Stomach (tissue), 9 donors: ENCODE data around the gene ZBTB1. TPM values are rescaled to one million over a fixed set of nuclear protein-coding genes. Genes with fewer than 3 reads are reported as not detected.
"Not testable (repeated sequence)": the region's sequence is repeated elsewhere in the genome, so short reads cannot be mapped to it uniquely, and the experiment has no call there.

Source experiments
- DNase-seq, 2 donors: peaks; one replicate each; pipeline versions ENCODE4 v3.0.0 to v3.0.0-alpha.2; 2013 to 2019
- H3K27ac ChIP-seq, 5 donors: fragments of 200-600 bp in 4 of 5; sonication (generic) in 4 of 5; one replicate each; pipeline ENCODE4 v1.5.1; 2013 to 2019; ENCODE audit warnings: mild to moderate bottlenecking in 1 of 5, moderate library complexity in 1 of 5
- H3K27me3 ChIP-seq, 3 donors: fragments of 200-600 bp; sonication (generic); one replicate each; pipeline ENCODE4 v1.5.1; 2017 to 2019; ENCODE audit warnings: mixed run types in 1 of 3
- H3K36me3 ChIP-seq, 4 donors: fragments of 200-600 bp; sonication (generic); 1 replicate in 3 of 4; 2 replicates in 1 of 4; pipeline ENCODE4 v1.5.1; 2016 to 2019
- H3K4me1 ChIP-seq, 4 donors: fragments of 200-600 bp; sonication (generic); one replicate each; pipeline ENCODE4 v1.5.1; 2016 to 2019
- H3K4me3 ChIP-seq, 4 donors: fragments of 200-600 bp; sonication (generic) in 3 of 4; one replicate each; pipeline ENCODE4 v1.5.1; 2016 to 2019; ENCODE audit warnings: mild to moderate bottlenecking in 1 of 4
- H3K9me3 ChIP-seq, 4 donors: fragments of 200-600 bp; sonication (generic); one replicate each; pipeline ENCODE4 v1.5.1; 2016 to 2019
- EP300 ChIP-seq: sonication (generic); formaldehyde crosslinking; IDR thresholded peaks from one replicate; pipeline ENCODE4 v1.6.1; 2017; ENCODE audit warnings: antibody characterized with exemption
- POLR2A ChIP-seq, 4 donors: fragments of 450-650 bp; IDR thresholded peaks; one replicate each; pipeline ENCODE4 v1.6.1; 2016; ENCODE audit warnings: antibody characterized with exemption in 4 of 4, control low read depth in 2 of 4, mild to moderate bottlenecking in 1 of 4, moderate library complexity in 1 of 4
- POLR2AphosphoS5 ChIP-seq, 3 donors: sonication (generic); formaldehyde crosslinking; IDR thresholded peaks; one replicate each; pipeline ENCODE4 v1.6.1; 2016; ENCODE audit warnings: antibody characterized with exemption in 3 of 3
- WGBS, 5 donors: extraction: QIAGEN DNeasy Blood & Tissue Kit in 3 of 5; methylation state at CpG; one replicate each; pipeline versions ENCODE4 v1.1.5 to v1.1.7; 2013 to 2018; 5-methylcytosine and 5-hydroxymethylcytosine counted together
- intact Hi-C: fragments of 100-400 bp; cut with DNase I; formaldehyde crosslinking; loops from one replicate; pipeline ENCODE4 v1.15.1; 2023; ENCODE audit warnings: low total_unique reads
- polyA plus RNA-seq, 3 donors: library from polyadenylated mRNA; stranded (reverse); fragments of 200-250 nt; gene quantifications; one replicate each; pipeline ENCODE4 v1.2.3, GENCODE V29; 2013
- total RNA-seq, 5 donors: library from RNA; depleted of rRNA; stranded (reverse); fragments of >200 nt; gene quantifications; one replicate each; pipeline versions ENCODE4 v1.1.0 to v1.2.3, GENCODE V29; 2014 to 2016
- TF ChIP-seq, protein P1 (sequence below), 7 experiments: fragments of 450-650 bp in 4 of 7; fragments of 200-600 bp in 3 of 7; sonication (generic) in 3 of 7; IDR thresholded peaks; one replicate each; pipeline ENCODE4 v1.5.1; 2016 to 2019; ENCODE audit warnings: antibody characterized with exemption in 7 of 7, control low read depth in 2 of 7, mild to moderate bottlenecking in 1 of 7
- donor health status: healthy with polysubstance abuse.
- donor health status: Bipolar disorder and iron deficiency.
- donor health status: healthy.

ZBTB1 gene
- total and polyA plus RNA-seq, 8 donors: 9.8 to 137 (median 37.4) TPM

DNA sequence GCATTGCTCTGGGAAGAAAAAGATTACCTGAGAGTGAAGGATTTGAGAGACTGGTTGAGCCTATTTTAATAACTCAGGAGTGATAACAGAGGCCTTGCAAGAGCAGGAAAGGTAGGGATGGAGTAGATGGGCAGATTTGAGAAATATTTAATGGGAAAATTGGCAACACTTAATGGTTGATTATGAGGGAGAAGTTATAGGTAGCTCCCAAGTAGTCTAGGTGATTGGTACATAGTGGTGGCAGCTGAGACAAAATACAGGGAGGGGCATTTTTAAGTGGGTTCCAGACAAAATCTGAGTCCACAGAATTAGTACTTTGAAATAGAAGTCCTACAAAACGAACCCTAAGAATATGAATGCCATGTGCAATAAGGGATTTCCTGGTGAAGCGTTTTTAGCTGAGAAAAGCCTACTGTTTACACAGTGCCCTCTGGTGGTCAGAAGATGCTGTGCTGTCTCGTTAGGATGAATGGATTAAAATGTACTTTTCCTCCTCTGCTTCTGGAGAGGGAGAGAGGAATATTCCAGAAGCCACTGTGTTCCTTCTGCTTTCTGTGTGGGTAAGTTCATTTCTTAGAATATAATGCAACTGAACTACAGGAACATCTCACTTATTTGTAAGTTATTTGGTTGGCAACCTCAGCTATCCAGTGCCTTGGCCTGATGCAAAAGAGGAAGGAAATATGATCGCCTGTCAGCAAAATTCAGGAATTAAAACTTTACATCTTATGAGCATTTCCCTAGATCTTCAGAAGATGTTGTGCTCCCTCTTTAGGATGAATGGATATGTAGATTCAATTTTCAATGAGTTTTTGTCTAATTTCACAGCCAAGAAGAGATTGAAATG lies 6.5 kb downstream of the ZBTB1 start:
- peak; percentile 76 to 91 for DNase-seq
- WGBS, 5 donors: 18 to 22% (median 20%) methylated on average over 4 of the region's 4 CpGs
- Histone ChIP-seq H3K4me1 (peaks cover 40 to 99% (median 73%) of the 10 kb centered on the region in 4 donors), H3K27me3 (no peaks in the 10 kb centered on the region), H3K36me3 (no peaks in the 10 kb centered on the region), H3K9me3 (no peaks in the 10 kb centered on the region), H3K27ac (peak overlapping the region in 4 of 5 donors; percentile 23 to 63 (median 35)), H3K4me3 (no peak overlapping the region)
- intact Hi-C loops: no loop called here
- no peak for TF ChIP-seq EP300
- TF ChIP-seq POLR2A (IDR thresholded peaks at IDR 0.05): no peak
- TF ChIP-seq POLR2AphosphoS5 (IDR thresholded peaks at IDR 0.05): peak in 2 of 3 donors; percentile 56 to 76
- TF ChIP-seq, protein P1, sequence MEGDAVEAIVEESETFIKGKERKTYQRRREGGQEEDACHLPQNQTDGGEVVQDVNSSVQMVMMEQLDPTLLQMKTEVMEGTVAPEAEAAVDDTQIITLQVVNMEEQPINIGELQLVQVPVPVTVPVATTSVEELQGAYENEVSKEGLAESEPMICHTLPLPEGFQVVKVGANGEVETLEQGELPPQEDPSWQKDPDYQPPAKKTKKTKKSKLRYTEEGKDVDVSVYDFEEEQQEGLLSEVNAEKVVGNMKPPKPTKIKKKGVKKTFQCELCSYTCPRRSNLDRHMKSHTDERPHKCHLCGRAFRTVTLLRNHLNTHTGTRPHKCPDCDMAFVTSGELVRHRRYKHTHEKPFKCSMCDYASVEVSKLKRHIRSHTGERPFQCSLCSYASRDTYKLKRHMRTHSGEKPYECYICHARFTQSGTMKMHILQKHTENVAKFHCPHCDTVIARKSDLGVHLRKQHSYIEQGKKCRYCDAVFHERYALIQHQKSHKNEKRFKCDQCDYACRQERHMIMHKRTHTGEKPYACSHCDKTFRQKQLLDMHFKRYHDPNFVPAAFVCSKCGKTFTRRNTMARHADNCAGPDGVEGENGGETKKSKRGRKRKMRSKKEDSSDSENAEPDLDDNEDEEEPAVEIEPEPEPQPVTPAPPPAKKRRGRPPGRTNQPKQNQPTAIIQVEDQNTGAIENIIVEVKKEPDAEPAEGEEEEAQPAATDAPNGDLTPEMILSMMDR (IDR thresholded peaks at IDR 0.05): peak in 6 of 7 experiments; percentile 38 to 90 (median 87)

DNA sequence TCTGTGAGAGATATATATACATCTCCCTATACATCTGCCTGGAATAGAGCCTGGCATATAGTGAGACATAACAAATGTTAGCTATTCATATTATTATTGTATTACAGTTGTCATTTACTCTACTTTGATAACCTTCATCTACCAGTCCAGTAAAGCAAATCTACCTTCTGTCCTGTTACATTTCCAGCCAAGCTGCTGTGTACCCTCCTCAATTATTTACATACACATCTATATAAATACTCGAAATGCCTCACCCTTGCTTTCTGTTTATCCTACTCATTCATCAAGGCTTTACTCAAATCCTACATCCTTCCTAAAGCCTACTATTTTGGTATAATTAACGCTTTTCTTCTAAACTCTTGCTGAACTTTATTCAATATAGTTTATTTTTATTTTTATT lies 8.7 kb downstream of the ZBTB1 start:
- DNase-seq: no peak
- TF ChIP-seq POLR2A (IDR thresholded peaks at IDR 0.05) (no peak), EP300 (no peak), POLR2AphosphoS5 (IDR thresholded peaks at IDR 0.05) (no peak)
- TF ChIP-seq, protein P1 (IDR thresholded peaks at IDR 0.05): no peak
- no peaks in the 10 kb centered on the region for H3K36me3 ChIP-seq
- intact Hi-C loops: no loop called here
- H3K27ac ChIP-seq: no peak overlapping the region
- H3K27me3 ChIP-seq: no peaks in the 10 kb centered on the region
- WGBS, 5 donors: 75 to 87% (median 80%) methylated on average over 2 of the region's 2 CpGs
- H3K4me1 ChIP-seq: peaks cover 18 to 96% (median 63%) of the 10 kb centered on the region in 4 donors
- no peak overlapping the region for H3K4me3 ChIP-seq
- no peaks in the 10 kb centered on the region for H3K9me3 ChIP-seq

DNA sequence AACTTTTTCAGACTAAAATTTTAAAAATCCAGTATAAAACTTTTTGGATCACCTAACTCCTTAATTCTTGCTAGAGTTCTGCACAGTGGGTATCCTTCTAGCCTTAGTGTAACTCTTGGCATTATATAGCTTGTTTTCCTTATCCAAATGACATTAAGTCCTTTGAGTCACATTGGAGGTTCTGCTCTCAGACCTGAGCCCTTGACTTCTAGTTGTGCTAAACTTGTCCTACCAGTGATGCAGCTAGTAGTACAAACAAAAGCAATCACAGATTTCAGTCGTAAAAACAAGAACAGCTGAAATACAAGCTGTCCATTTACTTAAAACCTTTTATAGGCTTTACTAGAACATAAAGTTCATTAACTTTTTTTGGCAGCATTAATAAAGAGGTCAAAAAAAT lies 10.5 kb downstream of the ZBTB1 start:
- H3K9me3 ChIP-seq: no peaks in the 10 kb centered on the region
- intact Hi-C loops: no loop called here

DNA sequence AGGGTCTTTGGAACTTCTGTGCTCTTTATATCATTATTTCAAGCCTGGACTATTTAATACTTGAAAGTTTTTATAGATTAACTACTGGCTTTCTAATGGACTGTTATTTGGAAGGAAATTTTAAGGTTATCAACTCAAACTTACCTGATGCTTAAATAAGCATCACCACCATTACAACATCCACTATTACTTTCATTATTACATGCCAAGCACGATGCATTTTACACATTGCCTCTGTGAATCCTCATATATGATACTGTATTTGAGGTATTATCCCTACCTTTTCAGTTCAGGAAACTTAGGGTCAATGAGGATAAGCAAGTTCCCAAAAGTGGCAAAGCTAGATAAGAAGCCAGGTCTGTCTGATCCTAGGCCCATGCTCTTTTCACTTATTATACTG lies 12.4 kb downstream of the ZBTB1 start:
- Histone ChIP-seq H3K9me3 (no peaks in the 10 kb centered on the region), H3K4me3 (no peak overlapping the region), H3K4me1 (peaks cover 9 to 67% (median 41%) of the 10 kb centered on the region in 4 donors), H3K27ac (no peak overlapping the region), H3K36me3 (peaks cover 4 to 7% (median 6%) of the 10 kb centered on the region in 4 donors), H3K27me3 (no peaks in the 10 kb centered on the region)
- 68 to 82% (median 76%) methylated on average over 1 of the region's 1 CpG for WGBS, 5 donors
- intact Hi-C loops: no loop called here
- DNase-seq: no peak
- no peak for TF ChIP-seq POLR2A (IDR thresholded peaks at IDR 0.05)

More for the DNA sequence above, 10.5 kb downstream of the ZBTB1 start:
- Histone ChIP-seq H3K4me1 (peaks cover 18 to 82% (median 54%) of the 10 kb centered on the region in 4 donors), H3K27ac (peak overlapping the region in 2 of 5 donors; percentile 30 to 50), H3K36me3 (no peaks in the 10 kb centered on the region), H3K27me3 (no peaks in the 10 kb centered on the region), H3K4me3 (no peak overlapping the region)
- WGBS, 5 donors: 9 to 37% (median 20%) methylated on average over 1 of the region's 1 CpG
- DNase-seq: peak in 1 of 2 donors; percentile 46
- TF ChIP-seq POLR2AphosphoS5 (IDR thresholded peaks at IDR 0.05) (peak in 1 of 3 donors; percentile 27), POLR2A (IDR thresholded peaks at IDR 0.05) (no peak)

DNA sequence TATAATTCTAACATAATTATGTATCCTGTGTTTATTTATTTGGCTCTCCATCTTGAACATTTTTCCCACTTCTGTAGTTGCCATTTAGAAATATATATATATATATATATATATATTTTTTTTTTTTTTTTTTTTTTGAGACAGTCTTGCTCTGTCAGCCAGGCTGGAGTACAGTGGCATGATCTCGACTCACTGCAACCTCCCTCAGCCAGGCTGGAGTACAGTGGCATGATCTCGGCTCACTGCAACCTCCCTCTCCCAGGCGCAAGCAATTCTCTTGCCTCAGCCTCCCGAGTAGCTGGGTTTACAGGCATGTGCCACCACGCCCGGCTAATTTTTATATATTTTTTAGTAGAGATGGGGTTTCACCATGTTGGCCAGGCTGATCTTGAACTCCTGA lies 13.1 kb downstream of the ZBTB1 start:
- DNase-seq, intact Hi-C loops, H3K27ac ChIP-seq, H3K4me3 ChIP-seq, H3K9me3 ChIP-seq, H3K27me3 ChIP-seq: not testable (repeated sequence)
- Histone ChIP-seq H3K4me1 (peaks cover 9 to 60% (median 37%) of the 10 kb centered on the region in 4 donors), H3K36me3 (peaks cover 11 to 14% (median 13%) of the 10 kb centered on the region in 4 donors)
- 76 to 92% (median 82%) methylated on average over 6 of the region's 6 CpGs for WGBS, 5 donors

DNA sequence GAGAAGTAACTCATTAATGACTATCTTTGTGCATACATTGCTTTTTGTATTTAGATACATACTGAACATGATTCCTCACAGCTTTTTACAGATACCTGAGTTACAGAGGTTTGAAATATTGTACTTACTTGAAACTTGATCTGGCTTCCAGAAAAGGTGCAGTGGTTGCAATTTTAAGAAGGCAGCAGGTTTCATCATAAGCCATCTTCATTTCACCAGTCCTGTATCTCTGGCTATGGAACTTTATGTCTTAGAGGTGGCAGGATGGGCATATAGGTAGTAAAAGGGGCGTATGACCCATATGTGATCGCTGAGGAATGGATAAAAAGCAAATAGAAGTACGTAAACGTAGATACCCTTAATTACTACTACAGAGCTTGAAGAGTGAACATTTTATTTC lies 13.7 kb downstream of the ZBTB1 start:
- 36 to 69% (median 64%) methylated on average over 4 of the region's 4 CpGs for WGBS, 5 donors
- peaks cover 13 to 20% (median 18%) of the 10 kb centered on the region in 4 donors for H3K36me3 ChIP-seq
- no peak overlapping the region for H3K27ac ChIP-seq
- intact Hi-C loops: no loop called here
- H3K9me3 ChIP-seq: no peaks in the 10 kb centered on the region
- DNase-seq: no peak
- no peak overlapping the region for H3K4me3 ChIP-seq
- TF ChIP-seq EP300 (no peak), POLR2A (IDR thresholded peaks at IDR 0.05) (no peak), POLR2AphosphoS5 (IDR thresholded peaks at IDR 0.05) (no peak)
- TF ChIP-seq, protein P1 (IDR thresholded peaks at IDR 0.05): no peak
- H3K27me3 ChIP-seq: no peaks in the 10 kb centered on the region
- H3K4me1 ChIP-seq: peaks cover 9 to 54% (median 34%) of the 10 kb centered on the region in 4 donors
